Progenitor cell of endocrine pancreas (in vitro differentiated cells): ENCODE measurements around the gene GPX3. TPM values are rescaled to one million over a fixed set of nuclear protein-coding genes. Genes with fewer than 3 reads are reported as not detected.

Experiments
- DNase-seq: peaks from one replicate; pipeline ENCODE4 v3.0.0; 2021; ENCODE audit warnings: low spot score; ENCODE audit not compliant: unreplicated experiment
- H3K27ac Mint-ChIP-seq: 2 replicates; pipeline ENCODE4 v1.8.0; 2021; ENCODE audit warnings: mild to moderate bottlenecking, moderate library complexity, mixed read lengths
- H3K27me3 Mint-ChIP-seq: 2 replicates; pipeline ENCODE4 v1.8.0; 2021; ENCODE audit warnings: mixed read lengths
- H3K36me3 Mint-ChIP-seq: 2 replicates; pipeline ENCODE4 v1.8.0; 2022; ENCODE audit warnings: mixed read lengths; ENCODE audit not compliant: insufficient read depth
- H3K4me1 Mint-ChIP-seq: 2 replicates; pipeline ENCODE4 v1.8.0; 2021; ENCODE audit warnings: low read depth, mixed read lengths
- H3K4me3 Mint-ChIP-seq: 2 replicates; pipeline ENCODE4 v1.8.0; 2021; ENCODE audit warnings: low read depth, mild to moderate bottlenecking, moderate library complexity, mixed read lengths
- H3K9me3 Mint-ChIP-seq: 2 replicates; pipeline ENCODE4 v1.8.0; 2021; ENCODE audit warnings: low read depth, mixed read lengths
- CTCF ChIP-seq: fragments of 200-600 bp; sonication (generic); IDR thresholded peaks from one replicate; pipeline ENCODE4 v1.5.0; 2021; ENCODE audit warnings: antibody characterized with exemption, mild to moderate bottlenecking; ENCODE audit not compliant: unreplicated experiment
- total RNA-seq: library from RNA; stranded (reverse); gene quantifications from 2 replicates; pipeline ENCODE4 v1.2.1, GENCODE V29; 2021

GPX3 gene
- total RNA-seq, 1 donor from 2014 or later: 28.2 TPM

GRCh38 chr5:151047814-151048425 is 27.5 kb downstream of the GPX3 start:
- no peak for DNase-seq
- H3K27me3 Mint-ChIP-seq: no peaks in the 10 kb centered on the region
- H3K4me3 Mint-ChIP-seq: no peak overlapping the region
- peak; percentile 72 for TF ChIP-seq CTCF
- peaks cover 18% of the 10 kb centered on the region for H3K36me3 Mint-ChIP-seq
- H3K9me3 Mint-ChIP-seq: no peaks in the 10 kb centered on the region
- H3K27ac Mint-ChIP-seq: no peak overlapping the region
- no peaks in the 10 kb centered on the region for H3K4me1 Mint-ChIP-seq

- DNase-seq: no peak
- TF ChIP-seq CTCF: no peak
- Mint-ChIP-seq H3K27me3 (no peaks in the 10 kb centered on the region), H3K9me3 (no peaks in the 10 kb centered on the region), H3K36me3 (peaks cover 15% of the 10 kb centered on the region), H3K4me1 (no peaks in the 10 kb centered on the region), H3K4me3 (no peak overlapping the region), H3K27ac (no peak overlapping the region)
Observed at GRCh38 chr5:151048526-151048925, 28.1 kb downstream of the GPX3 start.

- Mint-ChIP-seq H3K27ac (peak overlapping the region; percentile 31), H3K9me3 (no peaks in the 10 kb centered on the region), H3K36me3 (peaks cover 13% of the 10 kb centered on the region), H3K4me1 (peaks cover 11% of the 10 kb centered on the region), H3K27me3 (no peaks in the 10 kb centered on the region), H3K4me3 (no peak overlapping the region)
- peak; percentile 82 for TF ChIP-seq CTCF
- DNase-seq: peak; percentile 54
Observed at GRCh38 chr5:151051066-151051930, 30.9 kb downstream of the GPX3 start.

- DNase-seq: no peak
- no peak overlapping the region for H3K4me3 Mint-ChIP-seq
- H3K36me3 Mint-ChIP-seq: peaks cover 14% of the 10 kb centered on the region
- no peaks in the 10 kb centered on the region for H3K27me3 Mint-ChIP-seq
- H3K27ac Mint-ChIP-seq: peak overlapping the region; percentile 31
- H3K4me1 Mint-ChIP-seq: peaks cover 12% of the 10 kb centered on the region
- H3K9me3 Mint-ChIP-seq: no peaks in the 10 kb centered on the region
- TF ChIP-seq CTCF: no peak
Observed at GRCh38 chr5:151051931-151052608, 31.7 kb downstream of the GPX3 start.

- H3K27me3 Mint-ChIP-seq: no peaks in the 10 kb centered on the region
- no peak for DNase-seq
- H3K36me3 Mint-ChIP-seq: peaks cover 13% of the 10 kb centered on the region
- peaks cover 12% of the 10 kb centered on the region for H3K4me1 Mint-ChIP-seq
- H3K4me3 Mint-ChIP-seq: no peak overlapping the region
- TF ChIP-seq CTCF: no peak
- no peaks in the 10 kb centered on the region for H3K9me3 Mint-ChIP-seq
- H3K27ac Mint-ChIP-seq: no peak overlapping the region
Observed at GRCh38 chr5:151052836-151053235, 32.4 kb downstream of the GPX3 start.
